Measurements from ENCODE around the gene TNIP2. TPM values are rescaled to one million over a fixed set of nuclear protein-coding genes. Genes with fewer than 3 reads are reported as not detected.
A peak's percentile ranks its signal among the peaks of the same experiment; 100 is the strongest.

Gene TNIP2
- total and polyA plus RNA-seq, 2 of the 13 experiments (the other 11 are each of a cell fraction or from before 2014, with no cell fraction given): 25.6 to 38.0 TPM

DNA sequence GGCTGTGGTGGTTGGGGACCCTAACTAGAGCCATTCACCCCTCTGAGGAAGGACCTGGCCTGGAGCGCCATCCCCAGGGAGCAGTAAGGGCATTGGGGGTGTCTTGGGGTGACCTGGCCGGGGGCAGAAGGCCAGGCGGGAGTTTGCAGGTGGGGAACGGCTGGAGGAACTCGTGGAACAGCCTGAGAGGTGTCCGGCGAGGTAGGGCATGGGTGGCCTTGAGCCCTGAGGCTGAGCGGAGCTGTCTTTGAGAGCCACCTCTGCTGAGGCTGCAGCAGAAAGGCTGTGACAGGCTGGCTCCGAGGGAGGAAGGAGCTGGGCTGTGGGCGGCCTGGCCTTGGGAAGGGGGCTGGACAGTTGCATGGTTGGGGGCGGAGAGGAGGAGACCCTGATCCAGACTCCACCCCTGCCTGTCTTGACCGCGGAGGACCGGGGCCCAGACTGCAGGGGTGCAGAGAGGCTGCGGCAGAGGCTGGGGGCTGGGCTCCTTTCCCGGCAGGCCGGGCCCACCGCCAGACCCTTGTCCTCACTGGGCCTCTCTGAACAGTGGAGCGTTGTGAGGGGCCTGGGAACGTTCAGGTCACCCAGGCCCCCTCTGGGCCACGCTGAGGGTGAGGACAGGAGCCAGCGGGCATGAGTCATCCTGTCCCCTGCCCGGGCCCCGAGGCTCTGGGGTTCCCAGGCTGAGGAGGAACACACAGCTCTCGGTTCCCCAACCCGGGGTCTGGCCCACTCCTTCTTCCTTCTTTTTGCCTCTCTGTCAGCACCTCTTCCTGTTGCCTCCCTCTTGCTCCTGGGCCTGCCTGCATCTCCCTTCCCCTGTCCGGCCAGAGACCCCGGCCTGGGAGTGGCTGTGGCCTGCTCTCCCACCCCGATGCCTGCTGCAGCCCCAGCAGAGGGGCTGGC, 44.8 kb upstream of the TNIP2 start (continued):
- TF ChIP-seq, protein P1, sequence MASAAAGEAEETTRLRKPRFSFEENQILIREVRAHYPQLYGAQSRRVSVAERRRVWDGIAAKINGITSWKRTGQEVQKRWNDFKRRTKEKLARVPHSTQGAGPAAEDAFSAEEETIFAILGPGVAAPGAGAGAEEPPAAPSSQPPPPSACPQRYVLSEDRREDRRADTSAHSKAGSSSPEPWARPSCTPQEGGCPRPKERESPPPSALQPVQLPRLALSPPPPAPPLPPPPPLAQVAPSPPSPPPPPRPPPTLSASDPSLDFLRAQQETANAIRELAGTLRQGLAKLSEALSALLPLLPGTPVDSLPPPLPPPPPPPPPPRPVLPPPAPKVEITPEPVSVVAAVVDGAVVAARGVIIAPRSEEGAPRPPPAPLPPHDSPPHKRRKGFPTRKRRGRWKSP (CRISPR knock-in tag; IDR thresholded peaks at IDR 0.05): no peak
- no peak for TF ChIP-seq ZNF761 (CRISPR knock-in tag; conservative IDR thresholded peaks at IDR 0.05)
- TF ChIP-seq, protein P2, sequence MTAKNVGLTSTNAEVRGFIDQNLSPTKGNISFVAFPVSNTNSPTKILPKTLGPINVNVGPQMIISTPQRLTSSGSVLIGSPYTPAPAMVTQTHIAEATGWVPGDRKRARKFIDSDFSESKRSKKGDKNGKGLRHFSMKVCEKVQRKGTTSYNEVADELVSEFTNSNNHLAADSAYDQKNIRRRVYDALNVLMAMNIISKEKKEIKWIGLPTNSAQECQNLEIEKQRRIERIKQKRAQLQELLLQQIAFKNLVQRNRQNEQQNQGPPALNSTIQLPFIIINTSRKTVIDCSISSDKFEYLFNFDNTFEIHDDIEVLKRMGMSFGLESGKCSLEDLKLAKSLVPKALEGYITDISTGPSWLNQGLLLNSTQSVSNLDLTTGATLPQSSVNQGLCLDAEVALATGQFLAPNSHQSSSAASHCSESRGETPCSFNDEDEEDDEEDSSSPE (CRISPR knock-in tag; IDR thresholded peaks at IDR 0.05): peak; percentile 26; the same call in 1 of the 2 replicates
- TF ChIP-seq ZKSCAN5 (CRISPR knock-in tag; IDR thresholded peaks at IDR 0.05): no peak
- no peak for TF ChIP-seq ADNP (CRISPR knock-in tag; IDR thresholded peaks at IDR 0.05)
- peak; percentile 78 for TF ChIP-seq ZNF543 (CRISPR knock-in tag; IDR thresholded peaks at IDR 0.05)
- TF ChIP-seq, protein P3, sequence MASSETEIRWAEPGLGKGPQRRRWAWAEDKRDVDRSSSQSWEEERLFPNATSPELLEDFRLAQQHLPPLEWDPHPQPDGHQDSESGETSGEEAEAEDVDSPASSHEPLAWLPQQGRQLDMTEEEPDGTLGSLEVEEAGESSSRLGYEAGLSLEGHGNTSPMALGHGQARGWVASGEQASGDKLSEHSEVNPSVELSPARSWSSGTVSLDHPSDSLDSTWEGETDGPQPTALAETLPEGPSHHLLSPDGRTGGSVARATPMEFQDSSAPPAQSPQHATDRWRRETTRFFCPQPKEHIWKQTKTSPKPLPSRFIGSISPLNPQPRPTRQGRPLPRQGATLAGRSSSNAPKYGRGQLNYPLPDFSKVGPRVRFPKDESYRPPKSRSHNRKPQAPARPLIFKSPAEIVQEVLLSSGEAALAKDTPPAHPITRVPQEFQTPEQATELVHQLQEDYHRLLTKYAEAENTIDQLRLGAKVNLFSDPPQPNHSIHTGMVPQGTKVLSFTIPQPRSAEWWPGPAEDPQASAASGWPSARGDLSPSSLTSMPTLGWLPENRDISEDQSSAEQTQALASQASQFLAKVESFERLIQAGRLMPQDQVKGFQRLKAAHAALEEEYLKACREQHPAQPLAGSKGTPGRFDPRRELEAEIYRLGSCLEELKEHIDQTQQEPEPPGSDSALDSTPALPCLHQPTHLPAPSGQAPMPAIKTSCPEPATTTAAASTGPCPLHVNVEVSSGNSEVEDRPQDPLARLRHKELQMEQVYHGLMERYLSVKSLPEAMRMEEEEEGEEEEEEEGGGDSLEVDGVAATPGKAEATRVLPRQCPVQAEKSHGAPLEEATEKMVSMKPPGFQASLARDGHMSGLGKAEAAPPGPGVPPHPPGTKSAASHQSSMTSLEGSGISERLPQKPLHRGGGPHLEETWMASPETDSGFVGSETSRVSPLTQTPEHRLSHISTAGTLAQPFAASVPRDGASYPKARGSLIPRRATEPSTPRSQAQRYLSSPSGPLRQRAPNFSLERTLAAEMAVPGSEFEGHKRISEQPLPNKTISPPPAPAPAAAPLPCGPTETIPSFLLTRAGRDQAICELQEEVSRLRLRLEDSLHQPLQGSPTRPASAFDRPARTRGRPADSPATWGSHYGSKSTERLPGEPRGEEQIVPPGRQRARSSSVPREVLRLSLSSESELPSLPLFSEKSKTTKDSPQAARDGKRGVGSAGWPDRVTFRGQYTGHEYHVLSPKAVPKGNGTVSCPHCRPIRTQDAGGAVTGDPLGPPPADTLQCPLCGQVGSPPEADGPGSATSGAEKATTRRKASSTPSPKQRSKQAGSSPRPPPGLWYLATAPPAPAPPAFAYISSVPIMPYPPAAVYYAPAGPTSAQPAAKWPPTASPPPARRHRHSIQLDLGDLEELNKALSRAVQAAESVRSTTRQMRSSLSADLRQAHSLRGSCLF (CRISPR knock-in tag; IDR thresholded peaks at IDR 0.05; ENCODE audit: borderline replicate concordance): no peak
- no peak for TF ChIP-seq ZNF33A (CRISPR knock-in tag; IDR thresholded peaks at IDR 0.05; ENCODE audit: borderline replicate concordance)
- TF ChIP-seq, protein P4, sequence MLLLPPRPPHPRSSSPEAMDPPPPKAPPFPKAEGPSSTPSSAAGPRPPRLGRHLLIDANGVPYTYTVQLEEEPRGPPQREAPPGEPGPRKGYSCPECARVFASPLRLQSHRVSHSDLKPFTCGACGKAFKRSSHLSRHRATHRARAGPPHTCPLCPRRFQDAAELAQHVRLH (CRISPR knock-in tag; IDR thresholded peaks at IDR 0.05; ENCODE audit: borderline replicate concordance, low read depth): peak; percentile 55; the same call in 1 of the 2 replicates
- TF ChIP-seq, protein P5, sequence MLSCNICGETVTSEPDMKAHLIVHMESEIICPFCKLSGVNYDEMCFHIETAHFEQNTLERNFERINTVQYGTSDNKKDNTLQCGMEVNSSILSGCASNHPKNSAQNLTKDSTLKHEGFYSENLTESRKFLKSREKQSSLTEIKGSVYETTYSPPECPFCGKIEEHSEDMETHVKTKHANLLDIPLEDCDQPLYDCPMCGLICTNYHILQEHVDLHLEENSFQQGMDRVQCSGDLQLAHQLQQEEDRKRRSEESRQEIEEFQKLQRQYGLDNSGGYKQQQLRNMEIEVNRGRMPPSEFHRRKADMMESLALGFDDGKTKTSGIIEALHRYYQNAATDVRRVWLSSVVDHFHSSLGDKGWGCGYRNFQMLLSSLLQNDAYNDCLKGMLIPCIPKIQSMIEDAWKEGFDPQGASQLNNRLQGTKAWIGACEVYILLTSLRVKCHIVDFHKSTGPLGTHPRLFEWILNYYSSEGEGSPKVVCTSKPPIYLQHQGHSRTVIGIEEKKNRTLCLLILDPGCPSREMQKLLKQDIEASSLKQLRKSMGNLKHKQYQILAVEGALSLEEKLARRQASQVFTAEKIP (CRISPR knock-in tag; IDR thresholded peaks at IDR 0.05; ENCODE audit: borderline replicate concordance): no peak
- TF ChIP-seq, protein P6, sequence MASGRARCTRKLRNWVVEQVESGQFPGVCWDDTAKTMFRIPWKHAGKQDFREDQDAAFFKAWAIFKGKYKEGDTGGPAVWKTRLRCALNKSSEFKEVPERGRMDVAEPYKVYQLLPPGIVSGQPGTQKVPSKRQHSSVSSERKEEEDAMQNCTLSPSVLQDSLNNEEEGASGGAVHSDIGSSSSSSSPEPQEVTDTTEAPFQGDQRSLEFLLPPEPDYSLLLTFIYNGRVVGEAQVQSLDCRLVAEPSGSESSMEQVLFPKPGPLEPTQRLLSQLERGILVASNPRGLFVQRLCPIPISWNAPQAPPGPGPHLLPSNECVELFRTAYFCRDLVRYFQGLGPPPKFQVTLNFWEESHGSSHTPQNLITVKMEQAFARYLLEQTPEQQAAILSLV (CRISPR knock-in tag; IDR thresholded peaks at IDR 0.05; ENCODE audit: borderline replicate concordance): peak; percentile 29; the same call in 1 of the 2 replicates
- TF ChIP-seq, protein P7, sequence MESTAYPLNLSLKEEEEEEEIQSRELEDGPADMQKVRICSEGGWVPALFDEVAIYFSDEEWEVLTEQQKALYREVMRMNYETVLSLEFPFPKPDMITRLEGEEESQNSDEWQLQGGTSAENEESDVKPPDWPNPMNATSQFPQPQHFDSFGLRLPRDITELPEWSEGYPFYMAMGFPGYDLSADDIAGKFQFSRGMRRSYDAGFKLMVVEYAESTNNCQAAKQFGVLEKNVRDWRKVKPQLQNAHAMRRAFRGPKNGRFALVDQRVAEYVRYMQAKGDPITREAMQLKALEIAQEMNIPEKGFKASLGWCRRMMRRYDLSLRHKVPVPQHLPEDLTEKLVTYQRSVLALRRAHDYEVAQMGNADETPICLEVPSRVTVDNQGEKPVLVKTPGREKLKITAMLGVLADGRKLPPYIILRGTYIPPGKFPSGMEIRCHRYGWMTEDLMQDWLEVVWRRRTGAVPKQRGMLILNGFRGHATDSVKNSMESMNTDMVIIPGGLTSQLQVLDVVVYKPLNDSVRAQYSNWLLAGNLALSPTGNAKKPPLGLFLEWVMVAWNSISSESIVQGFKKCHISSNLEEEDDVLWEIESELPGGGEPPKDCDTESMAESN (CRISPR knock-in tag; conservative IDR thresholded peaks at IDR 0.05): peak; percentile 84; the same call in 1 of the 2 replicates
- no peak for TF ChIP-seq IKZF1 (IDR thresholded peaks at IDR 0.05)
- TF ChIP-seq ZC3H13 (CRISPR knock-in tag; IDR thresholded peaks at IDR 0.05): no peak
